Fibroblast of mammary gland (primary cell): ENCODE results near the gene CTH.

Experiments used
- DNase-seq: peaks from one replicate; pipeline ENCODE4 v3.0.0-alpha.2; 2010; ENCODE audit warnings: low read depth
- H3K4me3 ChIP-seq: 2 replicates; pipeline ENCODE4 v1.5.1; 2011; ENCODE audit warnings: low read depth, mild to moderate bottlenecking, low read length, moderate library complexity; ENCODE audit not compliant: control insufficient read depth
- CTCF ChIP-seq: conservative IDR thresholded peaks from 2 replicates; pipeline ENCODE4 v1.5.1; 2011; ENCODE audit warnings: low read depth, low read length, inconsistent platforms; ENCODE audit not compliant: control insufficient read depth, insufficient read depth

Gene CTH

GRCh38 chr1:70376196-70376595 lies 34.9 kb upstream of the CTH start:
- DNase-seq: no peak
- TF ChIP-seq CTCF: no peak
- H3K4me3 ChIP-seq: no peak overlapping the region

DNA sequence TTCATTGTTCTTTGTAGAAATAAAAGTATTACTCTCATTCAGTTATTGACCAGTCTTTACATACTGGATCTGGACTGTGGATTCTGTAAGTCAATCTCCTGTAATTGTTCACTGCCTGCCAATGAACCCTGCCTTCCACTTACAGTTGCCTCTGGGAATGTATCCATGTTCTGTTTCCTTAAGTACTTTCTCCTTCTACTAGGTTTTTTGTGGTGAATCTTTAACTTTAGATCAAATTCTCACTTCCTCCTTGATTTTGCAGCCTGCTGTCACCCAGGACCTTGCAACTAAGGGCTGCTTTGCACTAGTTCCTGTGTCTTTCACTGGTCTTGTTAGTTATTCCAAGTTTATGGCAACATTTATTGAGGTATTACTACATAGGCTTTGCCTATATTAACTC lies 28.4 kb upstream of the CTH start:
- TF ChIP-seq CTCF: no peak
- no peak overlapping the region for H3K4me3 ChIP-seq
- no peak for DNase-seq

DNA sequence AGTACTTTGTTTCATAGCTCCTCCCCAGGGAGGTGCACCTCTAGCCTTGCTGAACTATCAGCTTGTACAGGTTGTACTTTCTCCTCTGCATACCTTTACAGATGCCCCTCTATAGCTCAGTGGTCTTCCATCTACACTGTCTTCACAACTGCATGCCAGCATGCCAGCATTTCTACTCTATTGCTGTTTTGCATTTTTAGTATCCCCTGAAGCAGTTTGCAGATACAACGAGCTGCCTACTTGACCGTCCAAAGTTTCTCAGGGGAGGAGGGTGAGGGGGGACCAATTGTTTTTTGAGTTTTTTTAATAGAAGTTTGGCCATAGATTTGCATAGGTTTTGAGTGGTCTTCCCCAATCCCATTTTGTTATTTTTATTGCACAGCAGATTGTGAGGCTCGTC lies 27.6 kb upstream of the CTH start:
- no peak overlapping the region for H3K4me3 ChIP-seq
- TF ChIP-seq CTCF: no peak
- DNase-seq: no peak

GRCh38 chr1:70384542-70384941 lies 26.5 kb upstream of the CTH start:
- no peak for TF ChIP-seq CTCF
- no peak overlapping the region for H3K4me3 ChIP-seq
- DNase-seq: no peak

DNA sequence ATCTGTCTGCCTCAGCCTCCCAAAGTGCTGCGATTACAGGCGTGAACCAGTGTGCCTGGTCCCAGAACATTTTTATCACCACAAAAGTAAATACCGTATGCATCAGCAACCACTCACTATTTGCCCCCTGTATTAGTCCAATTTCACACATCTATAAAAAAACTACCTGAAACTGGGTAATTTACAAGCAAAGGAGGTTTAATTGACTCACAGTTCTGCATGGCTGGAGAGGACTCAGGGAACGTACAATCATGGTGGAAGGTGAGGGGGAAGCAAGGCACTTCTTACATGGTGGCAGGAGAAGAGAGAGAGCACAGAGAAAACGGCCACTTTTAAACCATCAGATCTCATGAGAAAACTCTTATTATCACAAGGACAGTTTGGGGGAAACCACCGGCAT lies 25.6 kb upstream of the CTH start:
- DNase-seq: no peak
- no peak overlapping the region for H3K4me3 ChIP-seq
- TF ChIP-seq CTCF: no peak

- DNase-seq: no peak
- no peak overlapping the region for H3K4me3 ChIP-seq
- no peak for TF ChIP-seq CTCF
Observed at GRCh38 chr1:70386121-70386520, 24.9 kb upstream of the CTH start.

DNA sequence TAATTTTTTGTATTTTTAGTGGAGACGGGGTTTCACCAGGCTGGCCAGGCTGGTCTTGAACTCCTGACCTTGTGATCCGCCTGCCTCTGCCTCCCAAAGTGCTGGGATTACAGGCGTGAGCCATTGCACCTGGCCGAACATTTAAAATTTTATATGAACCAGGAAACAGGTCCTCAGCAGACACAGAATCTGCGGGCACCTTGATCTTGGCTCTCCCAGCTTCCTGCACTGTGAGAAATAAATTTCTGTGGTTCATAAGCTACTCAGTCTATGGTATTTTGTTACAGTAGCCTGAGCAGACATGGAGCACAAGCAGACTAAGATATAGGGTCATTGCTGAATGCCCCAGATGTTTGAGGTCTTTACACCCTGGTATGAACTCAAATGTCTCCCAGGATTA lies 23.6 kb upstream of the CTH start:
- TF ChIP-seq CTCF: no peak
- DNase-seq: no peak
- no peak overlapping the region for H3K4me3 ChIP-seq
